IPS-11a (cell line): ENCODE results near the gene SEC11C.
"Not testable (repeated sequence)": the region's sequence is repeated elsewhere in the genome, so short reads cannot be mapped to it uniquely, and the experiment has no call there.

ENCODE experiments used
- H3K4me3 ChIP-seq: one replicate; pipeline ENCODE4 v1.5.1; 2013; ENCODE audit warnings: low read depth, low read length, control low read depth

SEC11C gene

GRCh38 chr18:59139615-59140301, at the start of gene SEC11C:
Gene SEC11C, plus strand, starts transcription at chr18:59139884. Its CDS starts 65 bp downstream, at chr18:59139949.
- peak within 1 kb of the TSS; percentile 90 for H3K4me3 ChIP-seq

- no peak overlapping the region for H3K4me3 ChIP-seq
Measured at GRCh38 chr18:59090966-59091603, 48.6 kb upstream of the SEC11C start.

GRCh38 chr18:59093668-59094067, 46.0 kb upstream of the SEC11C start:
- no peak overlapping the region for H3K4me3 ChIP-seq

- no peak overlapping the region for H3K4me3 ChIP-seq
Measured at GRCh38 chr18:59094569-59094968, 45.1 kb upstream of the SEC11C start.

- H3K4me3 ChIP-seq: no peak overlapping the region
Measured at GRCh38 chr18:59096098-59096789, 43.4 kb upstream of the SEC11C start.

GRCh38 chr18:59101830-59102414, 37.8 kb upstream of the SEC11C start:
- no peak overlapping the region for H3K4me3 ChIP-seq

- no peak overlapping the region for H3K4me3 ChIP-seq
Measured at GRCh38 chr18:59109375-59109774, 30.3 kb upstream of the SEC11C start.

- no peak overlapping the region for H3K4me3 ChIP-seq
Measured at GRCh38 chr18:59114160-59114559, 25.5 kb upstream of the SEC11C start.

GRCh38 chr18:59123588-59124369, 15.9 kb upstream of the SEC11C start:
- no peak overlapping the region for H3K4me3 ChIP-seq

- H3K4me3 ChIP-seq: no peak overlapping the region
Measured at GRCh38 chr18:59124370-59124704, 15.3 kb upstream of the SEC11C start.

GRCh38 chr18:59127047-59127446, 12.6 kb upstream of the SEC11C start:
- no peak overlapping the region for H3K4me3 ChIP-seq

- H3K4me3 ChIP-seq: no peak overlapping the region
Measured at GRCh38 chr18:59129951-59130703, 9.6 kb upstream of the SEC11C start.

GRCh38 chr18:59132810-59133465, 6.7 kb upstream of the SEC11C start:
- H3K4me3 ChIP-seq: no peak overlapping the region

- H3K4me3 ChIP-seq: peak overlapping the region; percentile 90
Measured at GRCh38 chr18:59139291-59139614, 431 bp upstream of the SEC11C start.

- peak overlapping the region; percentile 90 for H3K4me3 ChIP-seq
Measured at GRCh38 chr18:59140302-59140885, 710 bp downstream of the SEC11C start.

- no peak overlapping the region for H3K4me3 ChIP-seq
Measured at GRCh38 chr18:59141294-59142068, 1.8 kb downstream of the SEC11C start.

GRCh38 chr18:59142274-59142673, 2.6 kb downstream of the SEC11C start:
- no peak overlapping the region for H3K4me3 ChIP-seq

GRCh38 chr18:59142800-59143416, 3.2 kb downstream of the SEC11C start:
- not testable (repeated sequence) for H3K4me3 ChIP-seq
